ENCODE data around the gene NABP1.

DNA sequence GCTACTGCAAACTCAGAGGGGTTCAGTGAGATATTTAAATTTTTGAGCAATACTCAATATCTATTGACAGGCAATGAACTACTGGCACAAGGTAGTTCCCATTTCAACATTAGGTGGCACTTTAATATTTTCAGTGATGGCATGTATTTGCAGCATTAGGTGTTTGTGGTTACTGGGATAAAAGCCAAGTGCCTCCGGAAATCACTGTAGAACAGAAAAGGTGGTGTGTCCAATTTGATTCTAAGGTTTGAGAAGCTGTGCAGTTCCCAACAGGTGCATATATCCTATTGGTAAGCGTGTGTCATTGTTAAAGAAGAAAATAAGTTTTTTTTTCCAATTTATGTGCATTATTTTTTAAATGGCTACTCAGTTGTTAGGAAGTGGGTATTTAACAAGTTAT lies 41.3 kb downstream of the NABP1 start:
- TF ChIP-seq, protein P1, sequence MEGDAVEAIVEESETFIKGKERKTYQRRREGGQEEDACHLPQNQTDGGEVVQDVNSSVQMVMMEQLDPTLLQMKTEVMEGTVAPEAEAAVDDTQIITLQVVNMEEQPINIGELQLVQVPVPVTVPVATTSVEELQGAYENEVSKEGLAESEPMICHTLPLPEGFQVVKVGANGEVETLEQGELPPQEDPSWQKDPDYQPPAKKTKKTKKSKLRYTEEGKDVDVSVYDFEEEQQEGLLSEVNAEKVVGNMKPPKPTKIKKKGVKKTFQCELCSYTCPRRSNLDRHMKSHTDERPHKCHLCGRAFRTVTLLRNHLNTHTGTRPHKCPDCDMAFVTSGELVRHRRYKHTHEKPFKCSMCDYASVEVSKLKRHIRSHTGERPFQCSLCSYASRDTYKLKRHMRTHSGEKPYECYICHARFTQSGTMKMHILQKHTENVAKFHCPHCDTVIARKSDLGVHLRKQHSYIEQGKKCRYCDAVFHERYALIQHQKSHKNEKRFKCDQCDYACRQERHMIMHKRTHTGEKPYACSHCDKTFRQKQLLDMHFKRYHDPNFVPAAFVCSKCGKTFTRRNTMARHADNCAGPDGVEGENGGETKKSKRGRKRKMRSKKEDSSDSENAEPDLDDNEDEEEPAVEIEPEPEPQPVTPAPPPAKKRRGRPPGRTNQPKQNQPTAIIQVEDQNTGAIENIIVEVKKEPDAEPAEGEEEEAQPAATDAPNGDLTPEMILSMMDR (IDR thresholded peaks at IDR 0.05; ENCODE audit: low read depth, low read length): no peak
- TF ChIP-seq EZH2phosphoT487 (IDR thresholded peaks at IDR 0.05; ENCODE audit: low read depth): no peak

Data from OCI-LY3 (cell line).